Gastrocnemius medialis (tissue), 4 donors: Measurements from ENCODE around the gene MARK3.

Experiments
- POLR2A ChIP-seq, 2 donors: fragments of 450-650 bp; IDR thresholded peaks; one replicate each; pipeline ENCODE4 v1.6.1; 2017; ENCODE audit warnings: antibody characterized with exemption in 2 of 2, mild to moderate bottlenecking in 2 of 2, moderate library complexity in 2 of 2
- TF ChIP-seq, protein P1 (sequence below), 5 experiments: fragments of 450-650 bp in 3 of 5; fragments of 200-600 bp in 2 of 5; sonication (generic) in 2 of 5; IDR thresholded peaks in 4 of 5; conservative IDR thresholded peaks in 1 of 5; 1 replicate in 4 of 5; 2 replicates in 1 of 5; pipeline ENCODE4 v1.5.1; 2016 to 2019; ENCODE audit warnings: antibody characterized with exemption in 5 of 5, mild to moderate bottlenecking in 3 of 5, moderate library complexity in 3 of 5

DNA sequence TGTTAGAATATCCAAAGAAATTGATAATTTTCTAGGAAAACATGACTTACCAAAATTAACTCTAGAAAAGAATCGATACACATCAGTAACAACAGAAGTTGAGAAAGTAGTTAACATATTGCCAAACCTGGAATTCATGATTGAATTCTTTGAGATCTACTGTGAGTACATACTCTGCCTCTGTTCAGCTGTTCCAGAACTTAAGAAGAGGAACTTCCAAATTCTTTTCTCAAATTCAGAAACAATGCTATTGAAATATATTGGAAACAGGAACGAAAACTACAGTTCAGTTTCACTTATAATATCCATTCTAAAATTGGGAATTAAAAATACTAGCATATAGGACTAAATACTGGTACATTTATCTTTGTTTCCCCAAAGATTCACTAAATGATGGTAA lies 57.9 kb downstream of the MARK3 start:
- no peak for TF ChIP-seq POLR2A (IDR thresholded peaks at IDR 0.05)
- TF ChIP-seq, protein P1, sequence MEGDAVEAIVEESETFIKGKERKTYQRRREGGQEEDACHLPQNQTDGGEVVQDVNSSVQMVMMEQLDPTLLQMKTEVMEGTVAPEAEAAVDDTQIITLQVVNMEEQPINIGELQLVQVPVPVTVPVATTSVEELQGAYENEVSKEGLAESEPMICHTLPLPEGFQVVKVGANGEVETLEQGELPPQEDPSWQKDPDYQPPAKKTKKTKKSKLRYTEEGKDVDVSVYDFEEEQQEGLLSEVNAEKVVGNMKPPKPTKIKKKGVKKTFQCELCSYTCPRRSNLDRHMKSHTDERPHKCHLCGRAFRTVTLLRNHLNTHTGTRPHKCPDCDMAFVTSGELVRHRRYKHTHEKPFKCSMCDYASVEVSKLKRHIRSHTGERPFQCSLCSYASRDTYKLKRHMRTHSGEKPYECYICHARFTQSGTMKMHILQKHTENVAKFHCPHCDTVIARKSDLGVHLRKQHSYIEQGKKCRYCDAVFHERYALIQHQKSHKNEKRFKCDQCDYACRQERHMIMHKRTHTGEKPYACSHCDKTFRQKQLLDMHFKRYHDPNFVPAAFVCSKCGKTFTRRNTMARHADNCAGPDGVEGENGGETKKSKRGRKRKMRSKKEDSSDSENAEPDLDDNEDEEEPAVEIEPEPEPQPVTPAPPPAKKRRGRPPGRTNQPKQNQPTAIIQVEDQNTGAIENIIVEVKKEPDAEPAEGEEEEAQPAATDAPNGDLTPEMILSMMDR (IDR thresholded peaks at IDR 0.05 in 4 of 5, conservative IDR thresholded peaks at IDR 0.05 in 1 of 5): no peak
